HG03064 (cell line): Measurements from ENCODE around the gene SOBP.
A peak's percentile ranks its signal among the peaks of the same experiment; 100 is the strongest.
"Not testable (repeated sequence)": the region's sequence is repeated elsewhere in the genome, so short reads cannot be mapped to it uniquely, and the experiment has no call there.

Experiments
- ATAC-seq: cut with Tn5 transposase; IDR thresholded peaks from one replicate; pipeline ENCODE4 v1.9.1; 2021; ENCODE audit warnings: low read depth; ENCODE audit not compliant: unreplicated experiment

Gene SOBP, protein sequence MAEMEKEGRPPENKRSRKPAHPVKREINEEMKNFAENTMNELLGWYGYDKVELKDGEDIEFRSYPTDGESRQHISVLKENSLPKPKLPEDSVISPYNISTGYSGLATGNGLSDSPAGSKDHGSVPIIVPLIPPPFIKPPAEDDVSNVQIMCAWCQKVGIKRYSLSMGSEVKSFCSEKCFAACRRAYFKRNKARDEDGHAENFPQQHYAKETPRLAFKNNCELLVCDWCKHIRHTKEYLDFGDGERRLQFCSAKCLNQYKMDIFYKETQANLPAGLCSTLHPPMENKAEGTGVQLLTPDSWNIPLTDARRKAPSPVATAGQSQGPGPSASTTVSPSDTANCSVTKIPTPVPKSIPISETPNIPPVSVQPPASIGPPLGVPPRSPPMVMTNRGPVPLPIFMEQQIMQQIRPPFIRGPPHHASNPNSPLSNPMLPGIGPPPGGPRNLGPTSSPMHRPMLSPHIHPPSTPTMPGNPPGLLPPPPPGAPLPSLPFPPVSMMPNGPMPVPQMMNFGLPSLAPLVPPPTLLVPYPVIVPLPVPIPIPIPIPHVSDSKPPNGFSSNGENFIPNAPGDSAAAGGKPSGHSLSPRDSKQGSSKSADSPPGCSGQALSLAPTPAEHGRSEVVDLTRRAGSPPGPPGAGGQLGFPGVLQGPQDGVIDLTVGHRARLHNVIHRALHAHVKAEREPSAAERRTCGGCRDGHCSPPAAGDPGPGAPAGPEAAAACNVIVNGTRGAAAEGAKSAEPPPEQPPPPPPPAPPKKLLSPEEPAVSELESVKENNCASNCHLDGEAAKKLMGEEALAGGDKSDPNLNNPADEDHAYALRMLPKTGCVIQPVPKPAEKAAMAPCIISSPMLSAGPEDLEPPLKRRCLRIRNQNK

DNA sequence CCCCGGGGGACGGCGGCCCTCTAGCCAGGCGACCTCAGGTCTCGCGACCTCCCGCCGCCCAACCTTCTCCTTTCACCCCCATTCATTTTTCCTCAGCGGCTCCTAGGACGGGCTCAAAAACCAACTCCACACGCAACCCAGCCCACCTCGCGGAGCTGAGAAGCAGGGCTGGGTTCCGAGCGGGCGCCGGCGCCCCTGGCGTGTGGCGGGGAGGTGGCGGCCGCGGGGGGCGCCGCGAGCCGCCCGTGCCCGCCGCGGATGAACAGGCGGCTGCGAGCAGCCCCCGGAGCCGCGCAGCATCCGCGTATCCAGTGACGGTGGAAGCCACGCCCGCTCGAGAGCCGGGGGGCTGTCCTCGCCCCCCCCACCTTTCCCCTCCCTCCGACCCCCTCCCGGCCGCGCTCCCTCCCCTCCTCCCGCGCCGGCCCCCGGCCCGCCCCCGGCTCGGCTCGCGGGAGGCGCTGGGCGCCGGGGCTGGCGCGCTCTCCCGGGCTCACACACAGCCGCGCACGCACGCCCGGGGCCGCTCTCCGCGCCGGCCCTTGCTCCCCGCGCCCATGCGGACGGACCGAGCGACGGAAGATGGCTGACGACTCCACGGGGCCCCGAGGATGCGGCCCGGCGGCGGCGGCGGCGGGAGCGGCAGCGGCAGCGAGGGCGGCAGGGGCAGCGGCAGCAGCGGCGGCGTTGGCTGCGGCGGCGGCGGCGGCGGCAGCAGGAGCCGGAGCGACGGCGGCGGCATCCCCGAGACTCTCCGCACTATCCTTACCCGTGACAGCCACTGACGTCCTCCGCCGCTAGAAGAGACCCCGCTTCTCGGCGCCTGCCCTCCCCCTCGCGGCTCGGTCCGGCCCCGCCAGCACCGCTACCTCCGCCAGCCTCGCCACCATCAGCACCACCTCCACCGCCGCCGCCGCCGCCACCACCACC is at the start of gene SOBP:
TSS of gene SOBP (plus strand) at position 482 of the 930 bp plus-strand sequence. CDS start 500 bp downstream, outside the sequence.
- no peak for ATAC-seq

DNA sequence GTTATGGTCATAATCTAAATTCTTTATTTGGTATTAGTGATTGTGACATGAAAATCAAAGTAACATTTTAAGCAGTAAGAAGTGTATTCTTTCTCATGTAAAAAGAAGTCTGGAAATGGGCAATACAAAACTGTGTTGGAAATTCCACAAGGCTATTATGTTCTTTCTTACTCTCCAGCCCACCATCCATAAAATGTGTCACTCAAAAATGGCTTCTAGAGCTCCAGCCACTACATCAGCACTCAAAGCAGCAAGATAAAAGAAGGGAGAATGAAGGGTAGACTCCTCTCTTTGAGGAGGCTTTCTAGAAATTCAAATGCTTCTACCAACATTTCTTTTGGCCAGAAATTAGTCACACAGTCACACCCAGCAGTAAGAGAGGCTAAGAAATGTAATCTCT is 49.0 kb upstream of the SOBP start:
- ATAC-seq, result no peak

DNA sequence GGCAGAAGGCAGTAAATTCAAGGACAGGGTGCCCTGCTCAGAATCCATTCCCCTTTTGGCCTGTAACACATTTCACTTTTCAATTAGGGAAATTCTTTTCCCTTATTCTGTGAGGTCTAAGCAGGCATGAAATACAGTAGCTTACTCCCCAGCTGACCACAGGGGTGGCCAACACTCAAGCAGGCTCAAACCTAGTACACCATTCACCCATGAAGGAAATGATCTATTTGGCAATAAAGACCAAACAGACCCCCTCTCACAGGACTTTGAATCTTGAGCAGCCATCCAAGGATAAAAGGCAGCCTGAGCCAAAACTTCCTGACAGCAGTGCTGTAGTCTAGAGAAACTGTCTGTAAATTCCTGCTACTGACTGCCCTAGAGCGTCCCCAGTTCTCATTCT is 48.2 kb upstream of the SOBP start:
- ATAC-seq, result no peak

DNA sequence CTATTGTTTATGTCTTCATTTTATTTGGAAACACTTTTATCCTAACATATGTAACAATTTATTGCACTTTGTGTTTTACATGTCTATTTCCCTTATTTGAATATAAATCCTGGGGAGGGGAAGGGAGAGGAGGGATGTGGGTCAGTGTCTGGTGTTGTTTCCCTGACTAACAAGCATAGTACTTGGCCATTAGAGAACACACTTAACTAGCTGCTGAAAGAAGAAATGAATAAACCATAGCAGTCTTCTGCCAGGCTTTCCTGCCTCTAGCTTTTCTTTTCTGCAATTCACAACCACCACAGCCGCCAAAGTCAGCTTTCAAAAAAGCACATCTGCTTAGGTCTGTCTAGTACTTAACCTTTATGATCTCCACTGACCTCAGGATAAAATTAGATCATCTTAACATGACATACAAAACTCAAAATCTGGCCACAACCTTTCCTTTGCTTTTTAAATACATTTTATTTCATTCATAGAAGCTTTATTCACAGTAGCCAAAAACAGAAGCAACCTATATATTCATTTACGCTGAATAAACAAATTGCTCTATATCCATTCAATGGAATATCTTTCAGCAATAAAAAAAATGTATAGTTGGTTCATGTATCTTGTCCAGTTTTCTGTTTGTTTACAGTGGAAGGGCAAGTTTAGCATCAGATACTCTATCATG is 46.8 kb upstream of the SOBP start:
- no peak for ATAC-seq

DNA sequence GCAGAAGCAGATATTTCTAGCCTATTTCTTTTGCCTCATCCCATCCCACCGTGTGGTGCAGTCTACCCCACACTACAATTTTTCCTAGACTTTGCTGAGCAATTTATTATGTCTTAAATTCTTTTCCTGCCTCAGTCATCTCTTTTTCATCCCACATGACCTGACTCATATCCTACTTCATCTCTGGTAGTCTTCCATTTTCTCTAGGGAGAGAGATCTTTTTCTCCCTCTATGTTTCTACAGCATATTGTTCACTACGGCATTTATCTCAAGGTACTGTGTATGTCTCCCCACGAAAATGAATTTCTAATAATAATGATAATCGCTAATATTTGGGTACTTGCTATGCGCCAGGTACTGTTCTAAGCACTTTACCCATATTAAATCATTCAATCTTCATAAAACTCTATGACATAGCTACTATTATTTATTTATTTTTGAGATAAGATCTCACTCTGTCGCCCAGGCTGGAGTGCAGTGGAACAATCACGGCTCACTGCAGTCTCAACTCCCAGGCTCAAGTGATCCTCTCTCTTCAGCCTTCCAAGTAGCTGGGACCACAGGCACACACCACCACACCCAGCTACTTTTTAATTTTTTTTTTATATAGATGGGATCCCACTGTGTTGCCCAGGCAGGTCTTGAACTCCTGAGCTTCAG is 46.2 kb upstream of the SOBP start:
- no peak for ATAC-seq

DNA sequence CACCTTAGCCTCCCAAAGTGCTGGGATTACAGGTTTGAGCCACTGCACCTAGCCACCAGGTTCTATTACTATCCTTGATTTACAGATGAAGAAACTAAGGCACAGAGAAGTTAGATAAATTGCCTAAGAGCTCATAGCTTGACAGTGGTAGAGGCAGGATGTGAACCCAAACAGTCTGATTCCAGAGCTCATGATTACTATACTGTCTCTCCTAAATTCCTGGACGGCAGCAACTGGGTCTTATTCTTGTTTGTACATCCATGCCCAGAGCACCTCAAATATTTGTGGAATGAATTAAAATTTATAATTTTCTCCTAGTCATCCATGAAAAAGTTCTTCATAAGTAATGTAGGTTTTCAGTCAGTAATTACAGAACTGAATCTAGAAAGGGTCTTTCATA is 45.6 kb upstream of the SOBP start:
- ATAC-seq, result no peak

DNA sequence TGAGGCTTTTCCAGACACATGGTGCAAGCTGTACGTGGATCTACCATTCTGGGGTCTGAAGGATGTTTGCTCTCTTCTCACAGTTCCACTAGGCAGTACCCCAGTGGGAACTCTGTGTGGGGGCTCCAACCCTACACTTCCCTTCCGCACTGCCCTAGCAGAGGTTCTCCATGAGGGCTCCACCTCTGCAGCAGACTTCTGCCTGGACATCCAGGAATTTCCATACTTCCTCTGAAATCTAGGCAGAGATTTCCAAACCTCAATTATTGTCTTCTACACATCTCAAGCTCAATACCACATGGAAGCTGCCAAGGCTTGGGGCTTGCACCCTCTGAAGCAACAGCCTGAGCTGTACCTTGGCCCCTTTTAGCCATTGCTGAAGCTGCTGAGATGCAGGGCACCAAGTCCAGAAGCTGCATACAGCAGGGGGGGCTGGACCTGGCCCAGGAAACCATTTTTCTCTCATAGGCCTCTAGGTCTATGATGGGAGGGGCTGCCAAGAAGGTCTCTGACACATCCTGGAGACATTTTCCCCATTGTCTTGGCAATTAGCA is 42.2 kb upstream of the SOBP start:
- no peak for ATAC-seq

DNA sequence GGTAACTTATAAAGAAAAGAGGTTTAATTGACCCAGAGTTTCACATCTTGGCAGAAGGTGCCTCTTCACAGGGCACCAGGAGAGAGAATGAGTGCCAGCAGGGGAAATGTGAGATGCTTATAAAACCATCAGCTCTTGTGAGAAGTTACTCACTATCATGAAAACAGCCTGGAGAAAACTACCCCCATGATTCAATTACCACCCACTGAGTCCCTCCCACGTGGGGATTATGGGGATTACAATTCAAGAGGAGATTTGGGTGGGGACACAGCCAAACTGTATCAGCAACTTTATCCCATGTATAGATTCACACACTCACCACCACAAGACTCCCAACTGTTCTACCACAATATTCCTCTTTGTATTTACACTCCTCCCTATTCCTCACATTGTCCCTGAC is 41.1 kb upstream of the SOBP start:
- ATAC-seq, result no peak

DNA sequence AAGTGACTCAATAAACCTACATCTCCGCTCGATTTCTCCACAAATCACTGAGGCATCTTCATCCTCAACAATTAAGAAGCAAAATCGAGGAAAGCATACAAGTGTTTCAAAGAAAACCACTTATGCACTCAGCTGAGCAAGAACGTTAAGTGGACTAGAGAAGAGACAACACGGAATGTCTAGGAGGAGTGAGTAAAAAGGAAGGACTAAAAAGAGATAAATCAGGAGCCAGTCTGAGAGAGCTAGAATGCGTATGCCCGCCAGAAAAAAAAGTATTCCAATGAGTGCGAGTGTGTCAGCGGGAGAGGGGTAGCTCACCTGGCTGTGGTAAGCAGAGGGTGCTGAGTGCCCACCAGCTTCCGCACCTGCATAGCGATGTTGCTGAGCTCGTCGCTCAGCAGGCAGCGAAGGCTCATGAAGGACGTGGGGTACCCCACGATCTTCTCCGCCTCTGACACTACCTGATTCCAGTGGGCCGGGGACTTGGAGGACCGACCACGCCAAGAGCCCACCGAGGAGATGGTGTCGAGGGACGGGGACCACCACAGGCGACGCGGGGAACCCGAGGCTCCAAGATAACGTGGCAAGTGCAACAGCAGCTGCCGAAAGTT is 31.1 kb upstream of the SOBP start:
- peak; percentile 22 for ATAC-seq

DNA sequence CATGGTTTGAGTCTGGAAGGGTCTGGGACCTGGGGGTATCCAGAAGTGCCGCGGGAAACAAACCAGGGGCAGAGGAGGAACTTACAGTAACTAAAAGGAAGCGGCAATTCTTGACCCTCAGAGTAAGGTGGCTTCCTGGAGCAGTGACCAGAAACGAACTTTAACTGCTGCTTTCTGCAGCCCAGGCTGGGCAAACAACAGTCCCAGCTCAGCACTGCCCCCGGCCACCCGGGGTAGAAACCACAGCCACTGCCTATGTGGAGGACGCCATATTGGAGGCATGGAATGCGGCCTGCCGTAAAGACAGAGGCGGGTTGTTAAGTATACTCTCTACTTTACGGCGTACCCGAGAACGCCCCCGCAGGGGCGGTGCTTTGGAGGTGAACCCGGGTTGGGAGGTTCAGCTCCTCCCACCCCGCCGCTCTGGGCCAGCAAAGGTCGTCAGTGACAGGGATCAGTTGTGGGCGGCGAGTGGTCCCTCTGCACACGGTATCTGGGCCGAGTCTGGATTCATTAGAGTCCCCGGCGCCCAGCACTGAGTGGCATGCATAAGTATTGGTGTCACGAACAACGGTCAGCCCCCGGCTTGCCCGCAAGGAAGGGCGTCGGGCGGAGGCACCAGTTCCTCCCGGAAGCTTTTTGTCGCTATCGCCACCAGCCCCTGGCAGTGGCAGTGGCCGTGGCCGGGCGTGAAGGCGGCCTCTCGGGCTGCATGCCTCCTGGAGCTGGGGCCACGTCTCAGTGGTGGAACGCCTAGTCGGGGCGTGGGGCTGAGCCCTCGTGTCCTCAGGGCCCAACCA is 30.4 kb upstream of the SOBP start, which contains the start of gene PDSS2:
TSS of gene PDSS2 (minus strand) at position 282 of the 800 bp plus-strand sequence. CDS start at position 3, 279 bp downstream.
- ATAC-seq, result peak; percentile 92

DNA sequence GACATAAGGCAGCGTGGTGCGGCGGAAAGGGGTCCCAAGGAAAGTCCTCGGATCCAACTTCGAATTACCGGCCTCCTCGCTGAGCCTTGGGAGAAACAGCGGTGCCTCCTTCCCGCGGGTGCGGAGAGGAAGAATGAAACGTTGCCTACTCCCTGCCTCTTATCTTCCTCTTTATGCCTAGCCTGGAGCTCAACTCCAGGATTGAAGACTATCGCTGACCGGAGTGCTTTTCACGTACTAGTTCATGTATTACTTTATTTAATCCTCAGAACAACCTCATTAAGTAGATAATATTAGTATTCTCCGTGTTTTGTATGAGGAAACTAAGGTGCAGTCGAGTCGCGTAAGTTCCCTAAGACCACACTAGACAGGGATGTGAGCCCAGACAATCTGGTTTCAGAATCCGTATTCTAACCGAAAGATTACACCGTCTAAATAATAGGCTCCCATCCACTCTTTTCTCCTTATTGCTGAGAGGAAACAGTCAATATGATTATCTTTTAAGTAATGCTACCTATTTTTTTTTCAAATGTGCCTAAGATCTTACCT is 29.8 kb upstream of the SOBP start:
- ATAC-seq, result no peak

DNA sequence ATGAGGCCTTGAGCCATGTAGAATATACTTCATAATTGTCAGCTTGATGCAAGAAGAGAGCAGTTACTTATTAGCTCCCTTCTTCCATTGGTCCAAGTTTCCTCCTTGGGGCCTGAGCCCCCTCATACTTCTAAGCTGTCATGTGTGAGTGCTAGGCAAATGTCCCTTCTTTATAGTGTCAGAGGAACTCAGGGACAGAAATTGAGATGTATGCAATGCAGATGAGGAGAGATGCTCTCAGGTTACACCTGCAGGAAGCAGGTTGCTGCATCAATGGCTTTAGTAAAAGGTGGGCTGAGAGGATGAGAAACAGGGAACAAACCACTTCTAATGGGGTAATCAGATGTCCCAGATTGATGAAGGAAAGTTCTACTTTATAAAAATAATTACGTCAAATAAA is 23.9 kb upstream of the SOBP start:
- ATAC-seq, result no peak

DNA sequence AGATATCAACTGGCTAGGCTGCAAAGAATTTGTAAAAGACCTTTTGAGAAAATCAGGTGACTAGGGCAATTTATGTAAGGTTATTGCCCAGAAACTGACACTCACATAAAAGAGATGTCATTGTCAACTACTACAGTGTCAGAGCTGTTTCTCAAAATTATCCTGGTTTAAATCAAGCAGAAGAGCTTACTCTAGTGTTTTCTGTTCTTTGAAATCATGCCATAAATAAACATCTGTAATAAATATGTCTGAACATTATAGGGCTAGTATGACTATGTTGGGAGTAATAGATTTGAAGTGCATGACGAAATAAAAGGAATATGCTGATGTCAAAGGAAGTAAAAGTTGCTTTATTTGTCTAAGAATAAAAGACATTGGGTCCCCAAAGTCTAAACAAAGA is 19.6 kb upstream of the SOBP start:
- ATAC-seq, result no peak

DNA sequence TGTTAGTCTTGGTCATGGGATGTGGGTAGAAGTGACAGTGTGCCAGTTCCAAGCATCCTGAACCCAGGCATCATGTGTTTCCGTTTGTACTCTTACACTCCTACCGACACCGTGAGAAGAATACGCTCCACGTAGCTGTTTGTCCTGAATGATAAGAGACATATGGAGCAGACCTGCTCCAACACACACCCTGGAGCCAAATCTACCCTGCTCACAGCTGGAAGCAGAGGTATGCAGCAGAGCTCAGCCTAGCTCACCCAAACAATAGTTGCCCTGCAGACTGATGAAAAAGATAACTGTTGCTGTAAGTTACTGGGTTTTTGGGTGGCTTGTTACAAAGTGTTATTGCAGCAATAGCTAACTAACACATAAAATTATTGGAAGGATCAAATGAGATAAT is 16.3 kb upstream of the SOBP start:
- ATAC-seq, result no peak

DNA sequence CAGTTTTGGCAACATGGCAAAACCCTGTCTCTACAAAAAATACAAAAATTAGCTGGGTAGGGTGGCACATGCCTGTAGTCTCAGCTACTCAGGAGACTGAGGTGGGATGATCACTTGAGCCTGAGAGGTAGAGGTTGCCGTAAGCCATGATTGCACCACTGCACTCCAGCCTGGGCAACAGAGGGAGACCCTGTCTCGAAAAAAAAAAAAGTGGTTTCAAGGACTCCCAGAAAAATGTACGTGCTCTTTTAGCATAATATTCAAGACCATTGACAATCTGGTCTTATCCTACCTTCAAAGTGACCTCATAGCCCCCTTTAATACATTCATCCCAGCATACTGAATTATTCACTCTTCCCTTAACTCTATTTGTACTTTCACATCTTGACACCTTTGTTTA is 14.6 kb upstream of the SOBP start:
- ATAC-seq, result not testable (repeated sequence)

DNA sequence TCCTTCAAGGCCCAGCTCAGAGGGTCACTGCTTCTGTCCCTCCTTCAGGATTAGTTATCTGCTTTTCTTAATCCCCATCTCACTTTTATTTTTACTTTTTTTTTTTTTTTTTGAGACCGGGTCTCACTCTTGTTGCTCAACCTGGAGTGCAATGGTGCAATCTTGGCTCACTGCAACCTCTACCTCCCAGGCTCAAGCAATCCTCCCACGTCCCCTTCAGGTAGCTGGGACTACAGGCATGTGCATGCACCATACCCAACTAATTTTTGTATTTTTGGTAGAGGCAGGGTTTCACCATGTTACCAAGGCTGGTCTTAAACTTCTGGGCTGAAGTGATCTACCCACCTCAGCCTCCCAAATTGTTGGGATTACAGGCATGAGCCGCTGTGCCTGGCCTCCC is 14.1 kb upstream of the SOBP start:
- ATAC-seq, result not testable (repeated sequence)

DNA sequence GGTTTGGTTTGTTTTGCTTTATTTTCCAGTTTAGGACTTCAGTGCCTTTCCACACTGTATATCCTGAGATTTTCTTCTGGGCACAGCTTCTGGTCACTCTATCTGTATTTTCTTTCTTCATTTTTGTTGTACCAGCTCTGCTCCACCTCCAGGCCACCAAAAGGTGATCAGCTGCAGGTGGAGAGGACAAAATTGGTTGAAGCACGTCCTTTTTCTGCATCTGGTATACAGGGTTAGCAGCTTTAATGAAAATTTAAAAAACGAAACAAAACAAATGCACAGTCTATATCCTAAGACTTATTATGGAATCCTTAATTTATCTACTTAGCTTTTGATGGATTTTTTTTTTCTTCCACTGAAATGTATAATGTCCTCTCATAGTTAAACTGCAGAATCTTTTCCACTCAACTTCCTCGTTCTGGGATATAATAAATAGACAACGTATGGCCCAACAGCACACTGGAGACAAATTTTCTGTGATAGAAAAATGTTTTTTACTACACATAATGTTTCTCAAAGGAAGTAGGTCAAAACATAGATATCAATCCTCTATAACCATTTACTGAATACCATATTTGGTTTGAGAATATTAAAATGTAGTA is 10.7 kb upstream of the SOBP start:
- ATAC-seq, result no peak
